PC-9 (cell line): ENCODE measurements around the gene NXNL1.

Experiments
- CTCF ChIP-seq: fragments of 200-600 bp; sonication (generic); conservative IDR thresholded peaks from 2 replicates; pipeline ENCODE4 v1.6.1; 2017; ENCODE audit warnings: mixed run types, antibody characterized with exemption, mild to moderate bottlenecking, moderate library complexity
- EZH2 ChIP-seq: fragments of 200-600 bp; sonication (generic); IDR thresholded peaks from 2 replicates; pipeline ENCODE4 v1.8.0; 2017; ENCODE audit warnings: antibody characterized with exemption, low read depth

GRCh38 chr19:17456127-17456526 lies 4.6 kb downstream of the NXNL1 start:
- TF ChIP-seq CTCF (no peak), EZH2 (no peak)
